Neural progenitor cell (in vitro differentiated cells): ENCODE measurements around the gene CRTC1. TPM values are rescaled to one million over a fixed set of nuclear protein-coding genes. Genes with fewer than 3 reads are reported as not detected.

Experiments
- DNase-seq: peaks from one replicate; pipeline ENCODE4 v3.0.0-alpha.2; 2016; ENCODE audit warnings: low spot score
- H2AFZ ChIP-seq: fragments of 200-600 bp; sonication (generic); replicated peaks from 2 replicates; pipeline ENCODE4 v1.6.1; 2016; ENCODE audit warnings: antibody characterized with exemption
- H3F3A ChIP-seq: fragments of 200-600 bp; sonication (generic); 2 replicates; pipeline ENCODE4 v1.6.1; 2016; ENCODE audit warnings: antibody characterized with exemption, low read depth
- H3K27ac ChIP-seq: fragments of 200-600 bp; sonication (generic); 2 replicates; pipeline ENCODE4 v1.5.1; 2016; ENCODE audit warnings: mild to moderate bottlenecking
- H3K27me3 ChIP-seq: fragments of 200-600 bp; sonication (generic); 2 replicates; pipeline ENCODE4 v1.6.1; 2016; ENCODE audit warnings: mild to moderate bottlenecking, moderate library complexity
- H3K36me3 ChIP-seq: fragments of 200-600 bp; sonication (generic); 2 replicates; pipeline ENCODE4 v1.5.1; 2016
- H3K4me1 ChIP-seq: fragments of 200-600 bp; sonication (generic); 2 replicates; pipeline ENCODE4 v1.6.1; 2016; ENCODE audit warnings: mixed run types
- H3K4me2 ChIP-seq: fragments of 200-600 bp; sonication (generic); 2 replicates; pipeline ENCODE4 v1.6.1; 2016
- H3K4me3 ChIP-seq: fragments of 200-600 bp; sonication (generic); 2 replicates; pipeline ENCODE4 v1.5.1; 2016
- H3K79me2 ChIP-seq: fragments of 200-600 bp; sonication (generic); 2 replicates; pipeline ENCODE4 v1.6.1; 2016; ENCODE audit warnings: low read depth
- H3K9ac ChIP-seq: fragments of 200-600 bp; sonication (generic); 2 replicates; pipeline ENCODE4 v1.6.1; 2016
- H3K9me3 ChIP-seq: fragments of 200-600 bp; sonication (generic); 2 replicates; pipeline ENCODE4 v1.5.1; 2016; ENCODE audit warnings: low read depth
- H4K20me1 ChIP-seq: fragments of 200-600 bp; sonication (generic); 2 replicates; pipeline ENCODE4 v1.6.1; 2016; ENCODE audit warnings: low read depth
- H3K27ac Mint-ChIP-seq: 3 replicates; pipeline ENCODE4 v1.8.0; 2021; ENCODE audit warnings: mixed read lengths
- H3K27me3 Mint-ChIP-seq: 2 replicates; pipeline ENCODE4 v1.8.0; 2022; ENCODE audit warnings: low read depth, mild to moderate bottlenecking, inconsistent platforms, moderate library complexity, mixed read lengths; ENCODE audit not compliant: insufficient read depth
- H3K36me3 Mint-ChIP-seq: 3 replicates; pipeline ENCODE4 v1.8.0; 2021; ENCODE audit warnings: mixed read lengths
- H3K4me1 Mint-ChIP-seq: 3 replicates; pipeline ENCODE4 v1.8.0; 2021; ENCODE audit warnings: mixed read lengths
- H3K4me3 Mint-ChIP-seq: 3 replicates; pipeline ENCODE4 v1.8.0; 2021; ENCODE audit warnings: mild to moderate bottlenecking, moderate library complexity, mixed read lengths
- H3K9me3 Mint-ChIP-seq: 3 replicates; pipeline ENCODE4 v1.8.0; 2020; ENCODE audit warnings: mixed read lengths
- EZH2 ChIP-seq: fragments of 200-600 bp; sonication (generic); IDR thresholded peaks from 2 replicates; pipeline ENCODE4 v1.6.1; 2017; ENCODE audit warnings: antibody characterized with exemption, mild to moderate bottlenecking, moderate library complexity
- EZH2phosphoT487 ChIP-seq: fragments of 200-600 bp; sonication (generic); IDR thresholded peaks from 2 replicates; pipeline ENCODE4 v1.6.1; 2017; ENCODE audit warnings: antibody characterized with exemption
- total RNA-seq: library from RNA; depleted of rRNA; stranded (reverse); fragments of >200 nt; gene quantifications from 2 replicates; pipeline ENCODE4 v1.2.3, GENCODE V29; 2015; ENCODE audit warnings: low replicate concordance
- TF ChIP-seq, protein P1 (sequence below): fragments of 200-600 bp; sonication (generic); IDR thresholded peaks from 2 replicates; pipeline ENCODE4 v1.5.1; 2017; ENCODE audit warnings: antibody characterized with exemption, mild to moderate bottlenecking

Gene CRTC1
- total RNA-seq, 1 donor from 2014 or later, result 2.4 TPM

DNA sequence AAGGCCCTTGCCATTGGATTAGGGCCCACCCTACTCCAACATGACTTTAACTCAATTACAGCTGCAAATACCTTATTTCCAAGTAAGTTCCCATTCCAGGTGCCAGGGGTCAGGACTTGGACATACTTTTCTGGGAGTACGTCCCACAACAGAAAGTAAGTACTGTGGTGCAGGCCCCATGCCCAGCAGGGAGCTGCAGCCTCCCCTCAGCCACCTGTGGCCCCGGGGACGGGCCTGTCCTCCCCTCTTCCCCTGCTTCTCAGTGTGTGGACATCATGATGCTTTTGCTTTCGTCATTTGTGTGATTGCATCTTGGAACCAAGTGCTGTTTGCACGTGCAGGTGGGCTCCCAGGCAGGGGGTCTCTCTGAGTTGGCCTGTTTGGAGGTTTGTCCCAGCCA, 31.9 kb downstream of the CRTC1 start:
- Histone ChIP-seq H3K27ac (no peak overlapping the region), H3K4me3 (no peak overlapping the region), H3K36me3 (no peaks in the 10 kb centered on the region), H3K9me3 (no peaks in the 10 kb centered on the region), H3K27me3 (no peaks in the 10 kb centered on the region), H4K20me1 (peaks cover 38% of the 10 kb centered on the region), H3K9ac (no peak overlapping the region), H3K79me2 (no peaks in the 10 kb centered on the region), H3K4me2 (no peak overlapping the region), H3F3A (no peaks in the 10 kb centered on the region), H3K4me1 (no peaks in the 10 kb centered on the region), H2AFZ (no peak overlapping the region)
- DNase-seq, result no peak
- no peak for TF ChIP-seq EZH2phosphoT487
- TF ChIP-seq EZH2, result no peak
- TF ChIP-seq, protein P1, sequence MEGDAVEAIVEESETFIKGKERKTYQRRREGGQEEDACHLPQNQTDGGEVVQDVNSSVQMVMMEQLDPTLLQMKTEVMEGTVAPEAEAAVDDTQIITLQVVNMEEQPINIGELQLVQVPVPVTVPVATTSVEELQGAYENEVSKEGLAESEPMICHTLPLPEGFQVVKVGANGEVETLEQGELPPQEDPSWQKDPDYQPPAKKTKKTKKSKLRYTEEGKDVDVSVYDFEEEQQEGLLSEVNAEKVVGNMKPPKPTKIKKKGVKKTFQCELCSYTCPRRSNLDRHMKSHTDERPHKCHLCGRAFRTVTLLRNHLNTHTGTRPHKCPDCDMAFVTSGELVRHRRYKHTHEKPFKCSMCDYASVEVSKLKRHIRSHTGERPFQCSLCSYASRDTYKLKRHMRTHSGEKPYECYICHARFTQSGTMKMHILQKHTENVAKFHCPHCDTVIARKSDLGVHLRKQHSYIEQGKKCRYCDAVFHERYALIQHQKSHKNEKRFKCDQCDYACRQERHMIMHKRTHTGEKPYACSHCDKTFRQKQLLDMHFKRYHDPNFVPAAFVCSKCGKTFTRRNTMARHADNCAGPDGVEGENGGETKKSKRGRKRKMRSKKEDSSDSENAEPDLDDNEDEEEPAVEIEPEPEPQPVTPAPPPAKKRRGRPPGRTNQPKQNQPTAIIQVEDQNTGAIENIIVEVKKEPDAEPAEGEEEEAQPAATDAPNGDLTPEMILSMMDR, result no peak
- H3K36me3 Mint-ChIP-seq, result peaks cover 3% of the 10 kb centered on the region
- H3K4me1 Mint-ChIP-seq, result peaks cover 30% of the 10 kb centered on the region
- H3K27ac Mint-ChIP-seq, result no peak overlapping the region
- peaks cover 4% of the 10 kb centered on the region for H3K27me3 Mint-ChIP-seq
- H3K9me3 Mint-ChIP-seq, result no peaks in the 10 kb centered on the region
- H3K4me3 Mint-ChIP-seq, result no peak overlapping the region

DNA sequence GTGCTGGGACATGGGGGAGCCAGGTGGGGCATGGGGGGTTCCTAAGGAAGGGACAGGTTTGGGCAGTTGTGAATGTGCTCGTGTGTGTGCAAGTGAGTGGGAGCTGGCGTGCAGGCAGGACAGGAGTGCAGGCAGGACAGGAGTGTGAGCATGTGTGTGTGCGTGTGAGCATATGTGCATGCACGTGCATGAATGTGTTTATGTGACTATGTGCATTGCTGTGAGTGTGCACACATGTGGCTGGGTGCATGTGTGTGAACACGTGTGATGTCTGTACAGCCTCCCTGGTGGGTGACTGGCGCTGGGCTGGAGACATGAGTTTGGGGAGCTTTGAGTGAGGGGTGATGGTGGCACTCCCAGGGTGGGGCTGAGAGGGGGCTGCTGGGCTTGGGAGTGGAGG, 33.4 kb downstream of the CRTC1 start:
- no peak overlapping the region for H3K4me2 ChIP-seq
- H3K4me1 ChIP-seq, result no peaks in the 10 kb centered on the region
- no peak for DNase-seq
- H3F3A ChIP-seq, result no peaks in the 10 kb centered on the region
- H3K4me3 ChIP-seq, result no peak overlapping the region
- H3K9ac ChIP-seq, result no peak overlapping the region
- peaks cover 3% of the 10 kb centered on the region for H3K36me3 Mint-ChIP-seq
- H3K27ac ChIP-seq, result no peak overlapping the region
- peak overlapping the region; percentile 47 for H3K27ac Mint-ChIP-seq
- peaks cover 30% of the 10 kb centered on the region for H3K4me1 Mint-ChIP-seq
- peaks cover 33% of the 10 kb centered on the region for H4K20me1 ChIP-seq
- H3K79me2 ChIP-seq, result no peaks in the 10 kb centered on the region
- TF ChIP-seq EZH2 (no peak), EZH2phosphoT487 (no peak)
- TF ChIP-seq, protein P1, result no peak
- H3K4me3 Mint-ChIP-seq, result no peak overlapping the region
- no peaks in the 10 kb centered on the region for H3K36me3 ChIP-seq
- H2AFZ ChIP-seq, result no peak overlapping the region
- no peaks in the 10 kb centered on the region for H3K9me3 Mint-ChIP-seq
- no peaks in the 10 kb centered on the region for H3K27me3 ChIP-seq
- H3K9me3 ChIP-seq, result no peaks in the 10 kb centered on the region
- peaks cover 4% of the 10 kb centered on the region for H3K27me3 Mint-ChIP-seq

DNA sequence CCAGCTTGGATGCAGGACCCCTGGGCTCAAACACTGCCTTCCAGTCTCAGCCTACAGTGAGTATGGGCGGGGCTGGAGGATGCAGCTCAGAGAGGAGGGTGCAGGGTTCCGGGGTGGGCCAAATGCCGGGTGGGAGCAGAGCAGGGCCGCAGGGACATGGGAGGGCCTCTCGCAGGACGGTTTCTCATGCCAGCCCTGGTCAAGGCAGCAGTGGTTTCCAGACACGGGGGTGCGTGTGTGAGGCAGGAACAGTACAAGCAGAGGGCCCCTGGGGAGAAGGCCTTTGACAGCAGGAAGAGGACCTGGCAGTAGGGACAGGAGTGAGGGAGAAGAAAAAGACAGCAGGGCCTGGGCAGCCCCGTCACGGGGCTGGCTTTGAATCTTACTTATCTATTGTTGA, 34.1 kb downstream of the CRTC1 start:
- no peaks in the 10 kb centered on the region for H3K9me3 ChIP-seq
- H3K9ac ChIP-seq, result no peak overlapping the region
- DNase-seq, result no peak
- H3K36me3 Mint-ChIP-seq, result peaks cover 8% of the 10 kb centered on the region
- no peaks in the 10 kb centered on the region for H3K9me3 Mint-ChIP-seq
- TF ChIP-seq EZH2, result no peak
- no peak for TF ChIP-seq EZH2phosphoT487
- TF ChIP-seq, protein P1, result no peak
- H3K27ac ChIP-seq, result no peak overlapping the region
- peaks cover 28% of the 10 kb centered on the region for H3K4me1 Mint-ChIP-seq
- H3K79me2 ChIP-seq, result no peaks in the 10 kb centered on the region
- H3K27me3 Mint-ChIP-seq, result peaks cover 4% of the 10 kb centered on the region
- no peaks in the 10 kb centered on the region for H3F3A ChIP-seq
- H2AFZ ChIP-seq, result no peak overlapping the region
- no peaks in the 10 kb centered on the region for H3K27me3 ChIP-seq
- H3K27ac Mint-ChIP-seq, result no peak overlapping the region
- no peak overlapping the region for H3K4me2 ChIP-seq
- H3K4me3 Mint-ChIP-seq, result no peak overlapping the region
- H3K4me1 ChIP-seq, result no peaks in the 10 kb centered on the region
- H3K36me3 ChIP-seq, result no peaks in the 10 kb centered on the region
- peaks cover 33% of the 10 kb centered on the region for H4K20me1 ChIP-seq
- H3K4me3 ChIP-seq, result no peak overlapping the region
